ENCODE measurements around the gene LATS2.

DNA sequence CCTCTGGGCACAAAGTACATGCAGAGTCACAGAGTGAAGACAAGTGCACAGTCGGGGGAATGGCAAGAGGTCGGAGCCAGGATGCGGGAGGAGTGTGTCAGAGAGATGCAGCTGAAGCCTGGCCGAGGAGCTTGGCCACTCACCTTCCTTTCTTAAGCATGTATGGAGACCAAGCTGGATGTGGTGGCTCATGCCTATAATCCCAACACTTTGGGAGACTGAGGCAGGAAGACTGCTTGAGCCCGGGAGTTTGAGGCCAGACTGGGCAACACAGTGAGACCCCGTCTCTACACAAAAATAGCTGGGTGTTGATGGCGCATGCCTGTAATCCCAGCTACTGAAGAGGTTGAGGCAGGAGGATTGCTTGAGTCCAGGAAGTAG is 67.0 kb downstream of the LATS2 start:
- TF ChIP-seq CTCF (IDR thresholded peaks at IDR 0.05; ENCODE audit: borderline replicate concordance, extremely low read depth, low read length, poor library complexity, severe bottlenecking) (no peak), EZH2 (IDR thresholded peaks at IDR 0.05; ENCODE audit: borderline replicate concordance, low read depth, low read length, severe bottlenecking) (no peak)

Measured in DND-41 (cell line).